GM21526 (cell line): ENCODE results near the gene NDUFS2.
"Not testable (repeated sequence)": the region's sequence is repeated elsewhere in the genome, so short reads cannot be mapped to it uniquely, and the experiment has no call there.

Experiments
- ATAC-seq: cut with Tn5 transposase; IDR thresholded peaks from one replicate; pipeline ENCODE4 v1.9.1; 2021; ENCODE audit warnings: moderate library complexity; ENCODE audit not compliant: unreplicated experiment, low FRiP score

The NDUFS2 gene

GRCh38 chr1:161235957-161236775 lies 34.0 kb downstream of the NDUFS2 start:
- ATAC-seq: no peak

GRCh38 chr1:161238039-161238473 lies 35.9 kb downstream of the NDUFS2 start, which contains the start of gene NR1I3:
TSS of gene NR1I3 (minus strand) at chr1:161238203. CDS start at chr1:161236565, 1,638 bp downstream.
- ATAC-seq: no peak

- no peak for ATAC-seq
Observed at GRCh38 chr1:161241682-161242081, 39.5 kb downstream of the NDUFS2 start.

GRCh38 chr1:161242313-161242712 lies 40.1 kb downstream of the NDUFS2 start:
- ATAC-seq: no peak

- no peak for ATAC-seq
Observed at GRCh38 chr1:161244888-161245287, 42.7 kb downstream of the NDUFS2 start.

GRCh38 chr1:161250100-161250499 lies 47.9 kb downstream of the NDUFS2 start:
- not testable (repeated sequence) for ATAC-seq

- ATAC-seq: no peak
Observed at GRCh38 chr1:161250829-161251228, 48.7 kb downstream of the NDUFS2 start.

GRCh38 chr1:161251579-161251978 lies 49.4 kb downstream of the NDUFS2 start:
- no peak for ATAC-seq

- ATAC-seq: not testable (repeated sequence)
Observed at GRCh38 chr1:161255302-161255701, 53.1 kb downstream of the NDUFS2 start.

- ATAC-seq: not testable (repeated sequence)
Observed at GRCh38 chr1:161255955-161256520, 53.9 kb downstream of the NDUFS2 start.

GRCh38 chr1:161257109-161257508 lies 54.9 kb downstream of the NDUFS2 start:
- ATAC-seq: not testable (repeated sequence)

GRCh38 chr1:161258439-161259344 lies 56.5 kb downstream of the NDUFS2 start, which contains the start of gene PCP4L1:
TSS of gene PCP4L1 (plus strand) at chr1:161258745. CDS start at chr1:161258975, 230 bp downstream.
- ATAC-seq: no peak

- no peak for ATAC-seq
Observed at GRCh38 chr1:161259345-161259702, 57.2 kb downstream of the NDUFS2 start.

GRCh38 chr1:161259765-161260164 lies 57.6 kb downstream of the NDUFS2 start:
- no peak for ATAC-seq

GRCh38 chr1:161260376-161261260 lies 58.5 kb downstream of the NDUFS2 start:
- ATAC-seq: no peak

GRCh38 chr1:161261261-161262235 lies 59.4 kb downstream of the NDUFS2 start:
- ATAC-seq: no peak
